ENCODE data around the gene ATP8B2. TPM values are rescaled to one million over a fixed set of nuclear protein-coding genes. Genes with fewer than 3 reads are reported as not detected.

ATP8B2 gene
- polyA plus RNA-seq, 1 donor (not counting 4 experiments of a cell fraction or from before 2014, with no cell fraction given), result 12.5 TPM

DNA sequence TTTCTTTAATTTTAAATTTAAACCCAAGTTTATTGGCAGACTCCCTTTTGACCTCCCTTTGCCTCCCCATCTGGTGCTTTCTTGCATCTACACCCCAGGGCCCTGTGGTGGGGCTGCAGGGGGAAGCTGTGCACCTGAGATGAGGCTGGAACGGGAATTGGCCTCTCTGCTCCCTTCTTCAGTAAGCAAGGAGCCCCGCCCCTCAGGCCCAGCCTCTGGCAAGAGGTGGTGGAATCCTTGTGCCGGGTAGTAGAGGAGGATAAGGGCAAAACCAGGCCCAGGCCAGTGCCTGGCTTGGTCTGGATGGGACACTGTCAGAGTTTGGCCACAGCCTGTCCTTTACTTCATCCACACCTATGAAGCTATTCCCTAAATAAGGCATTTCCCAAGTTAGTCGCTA, 25.1 kb downstream of the ATP8B2 start:
- peaks cover 15% of the 10 kb centered on the region for H3K4me1 ChIP-seq (ENCODE audit: control insufficient read depth, extremely low read depth, insufficient read depth, low read length)
- no peak overlapping the region for H2AFZ ChIP-seq (ENCODE audit: control insufficient read depth, low read length)
- H3K9ac ChIP-seq (ENCODE audit: control insufficient read depth, extremely low read depth, insufficient read depth, low read length), result no peak overlapping the region
- no peak for TF ChIP-seq EZH2 (IDR thresholded peaks at IDR 0.05; ENCODE audit: low read length)
- TF ChIP-seq, protein P1, sequence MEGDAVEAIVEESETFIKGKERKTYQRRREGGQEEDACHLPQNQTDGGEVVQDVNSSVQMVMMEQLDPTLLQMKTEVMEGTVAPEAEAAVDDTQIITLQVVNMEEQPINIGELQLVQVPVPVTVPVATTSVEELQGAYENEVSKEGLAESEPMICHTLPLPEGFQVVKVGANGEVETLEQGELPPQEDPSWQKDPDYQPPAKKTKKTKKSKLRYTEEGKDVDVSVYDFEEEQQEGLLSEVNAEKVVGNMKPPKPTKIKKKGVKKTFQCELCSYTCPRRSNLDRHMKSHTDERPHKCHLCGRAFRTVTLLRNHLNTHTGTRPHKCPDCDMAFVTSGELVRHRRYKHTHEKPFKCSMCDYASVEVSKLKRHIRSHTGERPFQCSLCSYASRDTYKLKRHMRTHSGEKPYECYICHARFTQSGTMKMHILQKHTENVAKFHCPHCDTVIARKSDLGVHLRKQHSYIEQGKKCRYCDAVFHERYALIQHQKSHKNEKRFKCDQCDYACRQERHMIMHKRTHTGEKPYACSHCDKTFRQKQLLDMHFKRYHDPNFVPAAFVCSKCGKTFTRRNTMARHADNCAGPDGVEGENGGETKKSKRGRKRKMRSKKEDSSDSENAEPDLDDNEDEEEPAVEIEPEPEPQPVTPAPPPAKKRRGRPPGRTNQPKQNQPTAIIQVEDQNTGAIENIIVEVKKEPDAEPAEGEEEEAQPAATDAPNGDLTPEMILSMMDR (optimal IDR thresholded peaks at IDR 0.05 in 1 of 3, IDR thresholded peaks at IDR 0.05 in 1 of 3, conservative IDR thresholded peaks at IDR 0.05 in 1 of 3; ENCODE audit: extremely low read depth in 1 of 3, insufficient read depth in 2 of 3, low read length in 3 of 3), result no peak
- DNase-seq (ENCODE audit: low read depth, low spot score) (no peak), FAIRE-seq (no peak)
- H3K4me2 ChIP-seq (ENCODE audit: control insufficient read depth, extremely low read depth, insufficient read depth, low read depth, low read length), result no peak overlapping the region
- no peaks in the 10 kb centered on the region for H3K9me3 ChIP-seq (ENCODE audit: control insufficient read depth, low read depth, low read length)
- H3K4me3 ChIP-seq (ENCODE audit: control insufficient read depth in 2 of 3, extremely low read depth in 1 of 3, insufficient read depth in 2 of 3, low read depth in 1 of 3, low read length in 3 of 3), result no peak overlapping the region
- H4K20me1 ChIP-seq (ENCODE audit: control insufficient read depth, extremely low read depth, insufficient read depth, low read length), result no peaks in the 10 kb centered on the region
- H3K79me2 ChIP-seq (ENCODE audit: control insufficient read depth, insufficient read depth, low read length), result no peaks in the 10 kb centered on the region
- peaks cover 7 to 14% of the 10 kb centered on the region in 2 experiments for H3K36me3 ChIP-seq (ENCODE audit: control insufficient read depth in 2 of 2, extremely low read depth in 1 of 2, insufficient read depth in 2 of 2, low read length in 2 of 2)
- no peak overlapping the region for H3K27ac ChIP-seq (ENCODE audit: control insufficient read depth, insufficient read depth, low read length)
- dilution Hi-C loops (cut with MboI; ENCODE audit: extremely low pct_ligation_motif_present, low sequenced_read_pairs), result no loop called here
- H3K27me3 ChIP-seq (ENCODE audit: control insufficient read depth, extremely low read depth, insufficient read depth, low read length), result no peaks in the 10 kb centered on the region
- no peaks in the 10 kb centered on the region for H3K9me1 ChIP-seq (ENCODE audit: control insufficient read depth, extremely low read depth, insufficient read depth, low read length)

DNA sequence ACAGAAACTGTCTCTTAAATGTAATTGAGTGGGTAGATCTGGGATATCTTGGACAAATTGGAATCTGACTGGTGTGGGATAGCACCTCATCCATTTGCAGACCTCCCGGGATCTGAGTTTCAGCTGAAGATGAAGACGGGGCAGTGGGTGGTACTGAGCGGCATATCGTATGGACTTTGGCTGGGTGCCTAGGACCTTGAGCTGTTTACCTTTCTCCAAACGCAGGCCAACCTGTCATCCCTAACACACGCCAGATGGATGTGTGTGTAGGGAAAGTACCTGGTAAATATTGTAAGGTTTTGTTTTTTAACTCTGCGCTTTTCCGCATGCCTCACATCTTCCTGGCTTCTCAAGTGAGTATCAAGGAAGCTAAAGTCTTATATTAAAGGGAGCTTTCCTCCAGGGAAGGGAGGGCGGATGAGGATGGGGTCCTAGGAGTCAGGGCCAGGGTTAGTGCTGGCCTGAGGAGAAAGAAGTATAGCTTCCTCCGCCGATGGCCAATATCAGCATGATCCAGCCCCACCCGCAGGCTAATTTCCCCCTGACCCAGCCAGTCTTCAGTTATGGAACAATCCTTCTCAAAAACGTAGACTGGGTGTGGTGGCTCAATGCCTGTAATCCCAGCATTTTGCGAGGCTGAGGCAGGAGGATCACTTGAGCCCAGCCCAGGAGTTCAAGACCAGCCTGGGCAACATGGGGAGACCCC, 26.2 kb downstream of the ATP8B2 start:
- H3K9me3 ChIP-seq (ENCODE audit: control insufficient read depth, low read depth, low read length), result no peaks in the 10 kb centered on the region
- H3K9ac ChIP-seq (ENCODE audit: control insufficient read depth, extremely low read depth, insufficient read depth, low read length), result no peak overlapping the region
- no peaks in the 10 kb centered on the region for H3K79me2 ChIP-seq (ENCODE audit: control insufficient read depth, insufficient read depth, low read length)
- no peak for FAIRE-seq
- no peak overlapping the region for H2AFZ ChIP-seq (ENCODE audit: control insufficient read depth, low read length)
- H3K4me1 ChIP-seq (ENCODE audit: control insufficient read depth, extremely low read depth, insufficient read depth, low read length), result peaks cover 17% of the 10 kb centered on the region
- H4K20me1 ChIP-seq (ENCODE audit: control insufficient read depth, extremely low read depth, insufficient read depth, low read length), result no peaks in the 10 kb centered on the region
- H3K4me3 ChIP-seq (ENCODE audit: control insufficient read depth in 2 of 3, extremely low read depth in 1 of 3, insufficient read depth in 2 of 3, low read depth in 1 of 3, low read length in 3 of 3), result no peak overlapping the region
- DNase-seq (ENCODE audit: low read depth, low spot score), result no peak
- no peak overlapping the region for H3K4me2 ChIP-seq (ENCODE audit: control insufficient read depth, extremely low read depth, insufficient read depth, low read depth, low read length)
- dilution Hi-C loops (cut with MboI; ENCODE audit: extremely low pct_ligation_motif_present, low sequenced_read_pairs), result no loop called here
- no peaks in the 10 kb centered on the region for H3K9me1 ChIP-seq (ENCODE audit: control insufficient read depth, extremely low read depth, insufficient read depth, low read length)
- H3K36me3 ChIP-seq (ENCODE audit: control insufficient read depth in 2 of 2, extremely low read depth in 1 of 2, insufficient read depth in 2 of 2, low read length in 2 of 2), result peaks cover 2 to 5% of the 10 kb centered on the region in 2 experiments
- no peak for TF ChIP-seq EZH2 (IDR thresholded peaks at IDR 0.05; ENCODE audit: low read length)
- TF ChIP-seq, protein P1 (optimal IDR thresholded peaks at IDR 0.05 in 1 of 3, IDR thresholded peaks at IDR 0.05 in 1 of 3, conservative IDR thresholded peaks at IDR 0.05 in 1 of 3; ENCODE audit: extremely low read depth in 1 of 3, insufficient read depth in 2 of 3, low read length in 3 of 3), result no peak
- no peak overlapping the region for H3K27ac ChIP-seq (ENCODE audit: control insufficient read depth, insufficient read depth, low read length)
- H3K27me3 ChIP-seq (ENCODE audit: control insufficient read depth, extremely low read depth, insufficient read depth, low read length), result no peaks in the 10 kb centered on the region
